HG02885 (cell line): ENCODE data around the gene EFNA5.

ENCODE experiments used
- ATAC-seq: cut with Tn5 transposase; IDR thresholded peaks from one replicate; pipeline ENCODE4 v1.9.1; 2021; ENCODE audit warnings: mild to moderate bottlenecking; ENCODE audit not compliant: unreplicated experiment, poor library complexity

EFNA5 gene

GRCh38 chr5:107387526-107388140 is 283.1 kb downstream of the EFNA5 start:
- ATAC-seq, result peak; percentile 3

DNA sequence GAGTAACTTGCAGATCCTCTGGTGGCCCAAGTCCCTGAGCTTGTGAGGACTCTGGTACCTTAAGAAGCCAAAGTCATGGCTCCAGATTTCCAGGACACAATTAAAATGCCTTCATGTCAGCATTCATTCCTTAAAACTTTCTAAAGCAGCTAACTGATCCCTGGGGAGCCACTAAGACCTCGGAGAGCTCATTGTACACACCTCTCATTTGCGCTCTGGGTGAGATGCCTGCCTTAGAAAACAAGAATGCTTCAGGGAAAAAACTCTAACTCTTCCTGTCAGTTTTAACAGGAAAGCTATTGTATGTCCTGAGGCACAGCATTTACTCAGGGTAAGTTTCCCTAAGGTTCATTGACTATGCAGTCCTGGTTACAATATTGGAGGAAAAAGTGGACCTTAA is 285.0 kb downstream of the EFNA5 start:
- ATAC-seq, result no peak

- ATAC-seq, result no peak
Observed at GRCh38 chr5:107384256-107384655, 286.5 kb downstream of the EFNA5 start.

DNA sequence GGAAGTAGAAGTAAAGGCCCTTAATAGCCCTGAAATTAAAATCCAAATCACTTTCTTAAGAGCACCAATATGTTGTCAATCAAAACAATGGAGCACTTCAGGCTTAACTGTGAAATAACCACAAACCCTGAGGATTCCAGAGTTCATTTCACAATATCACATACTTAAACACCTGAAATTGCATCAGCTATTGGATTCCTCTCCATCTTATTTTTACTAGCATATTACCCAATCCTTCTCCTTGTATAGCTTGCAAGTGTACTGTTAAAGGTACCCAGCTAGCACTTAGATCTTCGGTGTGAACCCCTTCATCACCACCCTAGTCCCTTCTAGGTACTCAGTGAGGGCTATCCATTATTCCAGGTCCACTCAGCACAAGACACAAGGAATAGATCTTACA is 287.3 kb downstream of the EFNA5 start:
- ATAC-seq, result no peak

- no peak for ATAC-seq
Observed at GRCh38 chr5:107381189-107381856, 289.4 kb downstream of the EFNA5 start.

DNA sequence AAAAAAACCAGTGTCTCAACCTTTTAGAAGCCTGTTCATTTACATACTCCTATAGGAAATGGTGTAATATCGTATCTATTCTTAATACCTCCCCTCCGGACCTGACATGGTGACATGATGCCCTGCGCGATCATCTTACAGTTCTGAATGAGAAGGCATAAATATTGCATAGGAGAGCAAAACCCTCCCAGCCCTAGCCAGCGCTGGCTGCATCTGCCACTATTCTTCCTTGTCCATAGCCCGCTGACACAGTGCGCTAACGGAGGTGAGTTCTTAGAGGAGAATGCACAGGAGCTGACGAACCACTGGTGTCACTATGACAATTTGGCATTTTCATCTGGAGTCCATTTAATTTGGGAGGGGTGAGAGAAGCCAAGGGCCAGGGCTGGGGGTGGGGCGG is 290.1 kb downstream of the EFNA5 start:
- ATAC-seq, result no peak

- no peak for ATAC-seq
Observed at GRCh38 chr5:107378218-107378899, 292.4 kb downstream of the EFNA5 start.

DNA sequence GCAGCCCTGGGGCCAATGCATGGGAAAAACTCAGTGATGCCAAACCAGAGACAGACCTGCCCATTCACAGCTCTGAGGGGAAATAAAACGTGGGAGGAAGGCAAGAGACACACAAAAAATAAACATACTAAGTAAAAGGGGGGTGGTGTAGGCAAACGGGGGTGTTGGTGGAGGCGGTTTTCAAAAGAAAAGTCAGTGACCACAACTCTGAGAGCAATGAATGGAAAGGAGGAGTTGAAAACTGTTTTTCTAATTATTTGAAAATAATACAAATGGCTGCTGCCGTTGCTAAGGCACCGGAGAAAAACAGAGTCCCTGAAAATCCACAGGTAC is 293.5 kb downstream of the EFNA5 start:
- no peak for ATAC-seq

DNA sequence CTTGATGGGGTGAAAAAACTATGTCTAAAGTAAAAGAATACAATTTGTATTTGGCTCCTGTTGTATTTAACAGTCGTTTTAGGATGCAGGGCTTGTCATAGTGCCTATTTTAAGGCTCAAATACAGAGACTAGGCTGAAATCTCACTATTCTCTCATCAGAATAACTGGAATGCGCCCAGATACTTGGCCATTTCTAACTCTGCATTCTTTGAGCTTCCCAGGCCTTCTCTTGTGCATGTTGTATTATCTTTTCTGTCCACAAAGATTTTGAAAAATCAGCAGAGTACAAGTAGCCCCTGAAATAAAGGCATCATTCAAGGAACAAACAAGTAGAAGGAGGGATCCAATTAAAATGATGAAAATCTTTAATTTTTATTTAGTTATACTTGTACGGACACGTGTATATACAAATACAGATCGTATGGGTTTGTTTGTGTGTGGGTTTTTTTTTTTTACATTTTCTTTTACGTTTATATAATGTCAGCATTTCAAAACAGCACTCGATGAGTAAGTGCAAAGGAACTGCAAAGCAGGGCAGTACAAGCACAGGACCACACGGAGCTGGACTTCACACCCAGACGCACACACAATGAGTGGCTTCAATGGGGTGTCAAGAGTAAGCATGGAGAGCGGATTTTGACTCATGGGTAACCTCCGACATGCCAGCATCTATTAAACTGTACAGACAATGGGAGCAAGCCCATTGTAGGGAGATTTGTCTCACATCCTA is 294.0 kb downstream of the EFNA5 start:
- ATAC-seq, result no peak

DNA sequence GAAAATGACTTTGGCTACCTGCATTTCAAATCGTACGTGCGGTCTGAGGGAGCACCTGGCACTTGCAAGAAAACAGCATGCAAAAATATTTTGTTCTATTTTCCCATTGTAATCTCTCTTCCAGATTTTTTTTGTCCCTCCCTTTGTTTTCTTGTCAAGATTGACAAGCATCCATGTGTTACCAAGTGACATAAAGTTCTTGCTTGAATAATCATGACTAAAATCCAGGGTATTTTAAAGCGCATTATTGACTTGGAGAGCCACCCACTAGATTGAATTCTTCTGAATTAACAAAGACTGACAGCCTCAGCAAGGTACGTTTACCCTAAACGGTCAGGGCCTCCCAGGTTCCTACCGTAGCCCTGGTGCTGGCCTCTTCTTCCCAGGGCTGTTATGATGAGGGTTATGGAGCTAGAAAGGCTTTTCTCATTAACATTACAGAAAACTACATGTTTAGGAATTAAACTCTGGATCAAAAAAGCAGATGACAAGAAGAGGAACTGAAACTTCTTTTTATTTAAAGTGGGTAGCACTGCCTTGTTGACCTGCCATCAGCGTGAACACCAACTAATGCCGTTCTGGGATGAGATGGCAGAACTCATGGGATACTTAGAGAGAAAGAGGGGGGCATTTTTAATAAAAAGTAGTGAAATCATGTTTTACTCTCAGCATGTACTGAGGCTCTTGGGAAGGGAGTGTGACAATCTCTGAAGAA is 297.0 kb downstream of the EFNA5 start:
- peak; percentile 79 for ATAC-seq

- ATAC-seq, result no peak
Observed at GRCh38 chr5:107372723-107373450, 297.9 kb downstream of the EFNA5 start.

DNA sequence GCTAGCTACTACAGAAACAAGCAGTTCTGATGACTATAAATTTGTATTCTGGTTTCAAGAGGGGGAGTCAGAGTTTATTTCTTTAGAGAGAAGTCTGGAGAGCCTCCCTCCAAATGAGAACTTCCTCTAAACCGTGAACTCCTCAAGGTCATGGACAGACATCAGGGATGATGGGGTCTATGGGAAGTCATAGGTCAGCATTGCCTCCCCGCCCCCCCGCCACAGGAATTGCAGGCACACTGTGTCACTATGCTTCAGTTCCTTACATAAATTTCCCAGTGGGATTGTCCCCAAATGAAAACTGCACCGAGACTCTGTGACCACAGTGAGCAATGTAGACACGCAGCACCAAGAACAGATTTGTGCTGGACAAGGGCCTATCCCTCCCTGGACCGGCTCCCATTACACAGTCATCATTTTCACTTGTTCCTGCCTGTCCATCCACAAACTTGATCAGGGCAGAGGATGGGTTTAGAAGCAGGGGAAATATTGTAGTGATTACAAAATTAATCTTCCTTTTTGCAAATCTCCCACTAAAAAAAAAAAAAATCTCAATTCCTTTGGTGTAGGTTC is 300.3 kb downstream of the EFNA5 start:
- ATAC-seq, result no peak

DNA sequence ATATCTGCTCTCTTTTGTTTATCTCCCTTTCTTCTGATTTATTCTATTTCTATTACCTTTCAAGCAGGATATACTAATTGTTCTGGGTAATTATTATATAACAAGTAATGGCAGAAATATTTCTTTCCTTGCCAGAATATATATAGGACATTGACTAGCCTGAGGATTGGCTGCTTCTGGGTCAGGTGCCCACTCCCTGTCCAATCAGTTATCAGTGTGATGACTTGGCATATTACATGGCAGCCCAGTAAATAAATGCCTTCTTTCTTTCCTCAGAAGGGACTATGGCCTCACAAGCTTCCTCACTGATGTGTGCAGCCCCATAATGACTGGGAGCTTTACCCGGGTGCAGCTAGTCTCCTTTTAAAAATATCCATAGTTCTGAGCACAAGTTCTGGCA is 301.1 kb downstream of the EFNA5 start:
- ATAC-seq, result no peak

GRCh38 chr5:107368615-107369014 is 302.1 kb downstream of the EFNA5 start:
- no peak for ATAC-seq

GRCh38 chr5:107367939-107368338 is 302.8 kb downstream of the EFNA5 start:
- no peak for ATAC-seq

DNA sequence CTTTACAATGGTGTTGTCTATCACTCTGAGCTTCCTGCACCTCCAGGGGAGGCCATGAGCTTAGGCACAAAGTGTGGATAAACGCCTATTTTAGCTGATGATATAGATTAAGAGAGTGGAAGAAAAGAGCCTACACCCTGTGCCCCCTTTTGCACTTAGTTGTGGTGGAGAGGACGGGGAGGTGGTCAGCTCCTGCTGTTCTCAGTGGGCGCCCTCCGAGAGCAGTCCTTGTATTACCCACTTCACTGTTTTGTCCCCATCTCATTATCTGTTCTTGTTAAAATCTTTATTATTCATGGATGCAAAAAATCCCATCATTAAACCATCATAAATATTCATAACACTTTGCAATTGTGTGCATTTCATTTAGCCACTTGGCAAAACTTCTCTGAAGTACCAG is 303.3 kb downstream of the EFNA5 start:
- no peak for ATAC-seq

DNA sequence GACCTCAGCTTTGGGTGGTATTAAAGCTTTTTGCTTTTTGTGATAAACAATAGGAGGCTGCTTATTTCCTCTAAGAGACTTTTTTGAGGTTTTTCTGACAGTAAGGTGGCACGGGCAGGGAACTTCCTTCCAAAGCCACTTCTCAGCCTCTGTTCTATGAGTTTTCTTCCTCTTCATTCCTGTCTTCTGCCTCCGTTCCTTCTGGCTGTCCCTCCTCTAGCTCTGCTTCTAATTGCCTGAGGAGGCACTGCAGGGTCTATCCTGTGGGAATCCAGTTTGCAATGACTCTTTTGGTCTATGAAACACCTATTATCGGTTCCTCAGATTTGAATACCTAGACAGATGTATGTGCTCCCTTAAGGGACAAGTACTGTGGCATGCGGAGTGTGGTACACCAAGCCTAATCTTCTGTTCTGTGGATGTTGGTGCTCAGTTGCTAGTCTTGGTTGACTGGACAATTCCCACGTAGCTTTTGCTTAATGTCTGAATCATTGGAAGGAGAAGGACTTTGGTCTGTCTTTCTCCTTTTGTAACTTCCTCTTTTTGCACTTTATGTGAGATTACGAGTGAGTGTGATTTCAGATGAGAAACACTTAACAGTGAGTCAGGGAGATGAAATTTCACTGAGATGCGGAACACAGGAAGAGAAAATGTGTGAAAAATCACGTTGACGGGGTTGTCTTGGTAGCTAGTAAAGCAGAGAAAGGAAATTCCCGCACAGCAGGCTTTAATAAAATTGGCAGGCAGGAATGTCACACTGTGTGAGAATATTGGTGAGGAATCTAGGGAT is 305.2 kb downstream of the EFNA5 start:
- peak; percentile 52 for ATAC-seq

GRCh38 chr5:107364443-107365319 is 306.1 kb downstream of the EFNA5 start:
- ATAC-seq, result peak; percentile 8
